ENCODE data around the gene PLA2G5.

PLA2G5 gene

DNA sequence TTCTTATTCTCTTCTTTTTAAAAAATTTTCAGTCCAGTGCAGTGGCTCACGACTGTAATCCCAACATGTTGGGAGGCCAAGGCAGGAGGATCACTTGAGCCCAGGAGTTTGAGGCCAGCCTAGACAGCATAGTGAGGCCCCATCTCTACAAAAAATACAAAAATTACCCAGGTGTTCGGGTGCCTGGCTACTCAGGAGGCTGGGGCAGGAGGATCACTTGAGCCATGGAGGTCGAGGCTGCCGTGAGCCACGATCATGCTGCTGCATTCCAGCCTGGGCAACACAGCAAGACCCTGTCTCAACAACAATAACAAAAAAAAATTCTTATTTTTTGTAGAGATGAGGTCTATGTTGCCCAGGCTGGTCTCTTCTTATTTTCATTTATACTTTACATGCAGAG is 41.5 kb downstream of the PLA2G5 start:
- Histone ChIP-seq H3K36me3 (ENCODE audit: insufficient read depth, low read length) (no peaks in the 10 kb centered on the region), H3K27me3 (ENCODE audit: insufficient read depth, low read length) (no peaks in the 10 kb centered on the region), H3K9me2 (ENCODE audit: low read depth, low read length) (no peaks in the 10 kb centered on the region), H2AFZ (ENCODE audit: low read length) (no peak overlapping the region), H3K9ac (ENCODE audit: low read length) (no peak overlapping the region), H3K79me2 (ENCODE audit: insufficient read depth, low read length) (no peaks in the 10 kb centered on the region), H3F3A (ENCODE audit: insufficient read depth, low read length) (no peaks in the 10 kb centered on the region), H3K9me3 (ENCODE audit: low read length) (no peaks in the 10 kb centered on the region), H4K20me1 (ENCODE audit: insufficient read depth, low read length) (no peaks in the 10 kb centered on the region), H3K4me3 (ENCODE audit: low read depth, low read length, poor library complexity, severe bottlenecking) (no peak overlapping the region), H3K27ac (ENCODE audit: low read depth, low read length, poor library complexity, severe bottlenecking) (no peak overlapping the region), H3K4me1 (ENCODE audit: insufficient read depth, low read length, severe bottlenecking) (no peaks in the 10 kb centered on the region), H3K4me2 (ENCODE audit: low read length) (no peak overlapping the region)
- TF ChIP-seq, protein P1, sequence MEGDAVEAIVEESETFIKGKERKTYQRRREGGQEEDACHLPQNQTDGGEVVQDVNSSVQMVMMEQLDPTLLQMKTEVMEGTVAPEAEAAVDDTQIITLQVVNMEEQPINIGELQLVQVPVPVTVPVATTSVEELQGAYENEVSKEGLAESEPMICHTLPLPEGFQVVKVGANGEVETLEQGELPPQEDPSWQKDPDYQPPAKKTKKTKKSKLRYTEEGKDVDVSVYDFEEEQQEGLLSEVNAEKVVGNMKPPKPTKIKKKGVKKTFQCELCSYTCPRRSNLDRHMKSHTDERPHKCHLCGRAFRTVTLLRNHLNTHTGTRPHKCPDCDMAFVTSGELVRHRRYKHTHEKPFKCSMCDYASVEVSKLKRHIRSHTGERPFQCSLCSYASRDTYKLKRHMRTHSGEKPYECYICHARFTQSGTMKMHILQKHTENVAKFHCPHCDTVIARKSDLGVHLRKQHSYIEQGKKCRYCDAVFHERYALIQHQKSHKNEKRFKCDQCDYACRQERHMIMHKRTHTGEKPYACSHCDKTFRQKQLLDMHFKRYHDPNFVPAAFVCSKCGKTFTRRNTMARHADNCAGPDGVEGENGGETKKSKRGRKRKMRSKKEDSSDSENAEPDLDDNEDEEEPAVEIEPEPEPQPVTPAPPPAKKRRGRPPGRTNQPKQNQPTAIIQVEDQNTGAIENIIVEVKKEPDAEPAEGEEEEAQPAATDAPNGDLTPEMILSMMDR (IDR thresholded peaks at IDR 0.05; ENCODE audit: low read length): no peak
- TF ChIP-seq EZH2 (IDR thresholded peaks at IDR 0.05; ENCODE audit: borderline replicate concordance, low read length): no peak

DNA sequence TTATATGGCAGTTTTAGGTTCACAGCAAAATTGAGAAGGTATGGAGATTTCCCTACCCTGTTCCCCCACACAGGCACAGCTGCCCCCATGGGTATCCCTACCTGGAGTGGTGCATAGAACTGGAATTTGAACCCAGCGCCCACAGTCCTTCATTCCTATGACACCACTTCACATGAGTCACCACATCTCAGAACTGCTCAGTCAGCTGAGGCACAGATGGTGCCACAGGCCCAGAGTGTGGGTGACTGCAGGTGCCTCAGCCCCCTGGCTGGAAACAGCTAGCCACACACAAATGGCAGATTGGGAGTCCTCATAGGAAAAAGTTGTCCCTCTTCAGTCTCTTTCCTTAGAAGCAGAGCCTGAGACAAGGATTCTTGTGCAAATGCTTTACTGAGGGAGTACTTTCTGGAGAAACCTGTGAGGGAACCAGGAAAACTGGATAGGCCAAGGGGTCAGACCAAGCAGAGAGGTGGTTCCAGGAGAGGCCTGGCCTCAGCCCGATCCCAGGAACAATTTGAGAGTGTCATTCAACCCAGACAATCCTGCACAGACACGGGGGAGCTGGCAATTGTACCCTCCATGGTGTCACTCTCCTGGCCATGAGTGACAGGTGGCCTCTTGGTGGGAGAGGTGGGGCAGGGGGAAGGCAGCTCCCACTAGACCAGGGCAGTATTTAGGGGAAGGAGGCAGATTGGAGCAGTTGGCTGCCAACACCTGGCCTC is 42.4 kb downstream of the PLA2G5 start:
- H3K4me1 ChIP-seq (ENCODE audit: insufficient read depth, low read length, severe bottlenecking): no peaks in the 10 kb centered on the region
- no peak for TF ChIP-seq EZH2 (IDR thresholded peaks at IDR 0.05; ENCODE audit: borderline replicate concordance, low read length)
- H3K9ac ChIP-seq (ENCODE audit: low read length): no peak overlapping the region
- no peak overlapping the region for H3K4me2 ChIP-seq (ENCODE audit: low read length)
- no peaks in the 10 kb centered on the region; the same call in 1 of the 2 replicates for H3K27me3 ChIP-seq (ENCODE audit: insufficient read depth, low read length)
- H3K9me3 ChIP-seq (ENCODE audit: low read length): no peaks in the 10 kb centered on the region
- no peak overlapping the region for H2AFZ ChIP-seq (ENCODE audit: low read length)
- H3F3A ChIP-seq (ENCODE audit: insufficient read depth, low read length): no peaks in the 10 kb centered on the region
- no peaks in the 10 kb centered on the region for H3K9me2 ChIP-seq (ENCODE audit: low read depth, low read length)
- H4K20me1 ChIP-seq (ENCODE audit: insufficient read depth, low read length): no peaks in the 10 kb centered on the region
- no peak overlapping the region for H3K27ac ChIP-seq (ENCODE audit: low read depth, low read length, poor library complexity, severe bottlenecking)
- H3K79me2 ChIP-seq (ENCODE audit: insufficient read depth, low read length): no peaks in the 10 kb centered on the region
- H3K4me3 ChIP-seq (ENCODE audit: low read depth, low read length, poor library complexity, severe bottlenecking): no peak overlapping the region
- no peaks in the 10 kb centered on the region for H3K36me3 ChIP-seq (ENCODE audit: insufficient read depth, low read length)

DNA sequence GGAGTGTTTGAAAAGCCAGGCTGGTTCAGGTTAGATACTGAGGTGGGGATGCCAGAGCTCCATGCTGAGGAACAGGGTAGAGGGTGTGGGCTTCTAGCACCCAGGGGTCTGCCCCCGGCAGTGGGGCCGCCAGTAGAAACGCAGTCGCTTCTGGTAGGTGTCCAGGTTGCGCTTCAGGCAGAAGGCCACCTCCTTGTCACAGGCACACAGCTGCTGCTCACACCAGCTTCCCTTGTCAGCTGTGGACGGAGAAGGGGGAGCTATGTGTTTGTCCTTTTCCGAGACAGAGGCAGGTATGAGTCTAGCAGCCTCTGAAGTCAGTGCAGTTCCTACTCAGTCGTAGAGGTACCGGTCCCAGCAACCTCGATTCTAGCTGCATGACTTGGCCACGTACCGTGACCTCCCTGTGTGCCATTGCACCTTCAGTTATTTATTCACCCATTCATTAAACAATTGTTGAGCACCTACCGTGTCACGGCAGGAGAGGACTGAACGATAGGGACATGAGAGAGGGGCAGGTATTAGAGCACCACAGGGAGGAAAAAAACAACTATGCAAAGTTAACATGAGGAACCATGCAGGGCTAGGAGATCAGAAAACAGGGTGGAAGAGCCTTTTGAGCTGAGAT is 44.1 kb downstream of the PLA2G5 start:
- no peaks in the 10 kb centered on the region for H3K4me1 ChIP-seq (ENCODE audit: insufficient read depth, low read length, severe bottlenecking)
- H3K4me3 ChIP-seq (ENCODE audit: low read depth, low read length, poor library complexity, severe bottlenecking): no peak overlapping the region
- H3K27ac ChIP-seq (ENCODE audit: low read depth, low read length, poor library complexity, severe bottlenecking): no peak overlapping the region
- H3F3A ChIP-seq (ENCODE audit: insufficient read depth, low read length): no peaks in the 10 kb centered on the region
- H3K4me2 ChIP-seq (ENCODE audit: low read length): no peak overlapping the region
- TF ChIP-seq, protein P1 (IDR thresholded peaks at IDR 0.05; ENCODE audit: low read length): no peak
- no peak for TF ChIP-seq EZH2 (IDR thresholded peaks at IDR 0.05; ENCODE audit: borderline replicate concordance, low read length)
- no peaks in the 10 kb centered on the region for H3K9me3 ChIP-seq (ENCODE audit: low read length)
- no peak overlapping the region for H2AFZ ChIP-seq (ENCODE audit: low read length)
- H3K9me2 ChIP-seq (ENCODE audit: low read depth, low read length): no peaks in the 10 kb centered on the region
- no peak overlapping the region for H3K9ac ChIP-seq (ENCODE audit: low read length)
- no peaks in the 10 kb centered on the region for H4K20me1 ChIP-seq (ENCODE audit: insufficient read depth, low read length)
- no peaks in the 10 kb centered on the region; the same call in 1 of the 2 replicates for H3K27me3 ChIP-seq (ENCODE audit: insufficient read depth, low read length)
- no peaks in the 10 kb centered on the region for H3K36me3 ChIP-seq (ENCODE audit: insufficient read depth, low read length)
- no peaks in the 10 kb centered on the region for H3K79me2 ChIP-seq (ENCODE audit: insufficient read depth, low read length)

Measured in OCI-LY1 (cell line).